HG03060 (cell line): ENCODE data around the gene SHISA6.

Experiments
- ATAC-seq: cut with Tn5 transposase; IDR thresholded peaks from one replicate; pipeline ENCODE4 v1.9.1; 2021; ENCODE audit warnings: low read depth, moderate number of reproducible peaks; ENCODE audit not compliant: unreplicated experiment

SHISA6 gene

GRCh38 chr17:11240841-11241610 lies at the start of gene SHISA6:
Gene SHISA6 (plus strand): TSS chr17:11241213.
- no peak for ATAC-seq

GRCh38 chr17:11195801-11196200 lies 45.2 kb upstream of the SHISA6 start:
- no peak for ATAC-seq

GRCh38 chr17:11204991-11205390 lies 36.0 kb upstream of the SHISA6 start:
- no peak for ATAC-seq

- ATAC-seq, result no peak
Measured at GRCh38 chr17:11205659-11206058, 35.4 kb upstream of the SHISA6 start.

- no peak for ATAC-seq
Measured at GRCh38 chr17:11209906-11210305, 31.1 kb upstream of the SHISA6 start.

GRCh38 chr17:11212792-11213191 lies 28.2 kb upstream of the SHISA6 start:
- ATAC-seq, result no peak

- ATAC-seq, result no peak
Measured at GRCh38 chr17:11216976-11217375, 24.0 kb upstream of the SHISA6 start.

- no peak for ATAC-seq
Measured at GRCh38 chr17:11221196-11221595, 19.8 kb upstream of the SHISA6 start.

- no peak for ATAC-seq
Measured at GRCh38 chr17:11221721-11222120, 19.3 kb upstream of the SHISA6 start.

GRCh38 chr17:11238705-11239104 lies 2.3 kb upstream of the SHISA6 start:
- no peak for ATAC-seq

GRCh38 chr17:11239379-11239970 lies 1.5 kb upstream of the SHISA6 start:
- ATAC-seq, result no peak

GRCh38 chr17:11240041-11240840 lies 772 bp upstream of the SHISA6 start:
- ATAC-seq, result no peak

- no peak for ATAC-seq
Measured at GRCh38 chr17:11241611-11242226, 706 bp downstream of the SHISA6 start.

GRCh38 chr17:11242411-11242810 lies 1.4 kb downstream of the SHISA6 start:
- ATAC-seq, result no peak

GRCh38 chr17:11244776-11245175 lies 3.8 kb downstream of the SHISA6 start:
- no peak for ATAC-seq

- no peak for ATAC-seq
Measured at GRCh38 chr17:11245187-11245586, 4.2 kb downstream of the SHISA6 start.

GRCh38 chr17:11245791-11246190 lies 4.8 kb downstream of the SHISA6 start:
- no peak for ATAC-seq

GRCh38 chr17:11250161-11250560 lies 9.1 kb downstream of the SHISA6 start:
- ATAC-seq, result no peak

GRCh38 chr17:11251561-11252107 lies 10.6 kb downstream of the SHISA6 start:
- no peak for ATAC-seq

GRCh38 chr17:11252146-11252545 lies 11.1 kb downstream of the SHISA6 start:
- ATAC-seq, result no peak

GRCh38 chr17:11256877-11257276 lies 15.9 kb downstream of the SHISA6 start:
- ATAC-seq, result no peak
